A549 (cell line): ENCODE data around the gene MTCL1. TPM values are rescaled to one million over a fixed set of nuclear protein-coding genes. Genes with fewer than 3 reads are reported as not detected.

Source experiments
- ATAC-seq, 2 experiments: fragments of 200-7000 bp in 1 of 2; fragments of >200 bp in 1 of 2; cut with Nextera tagmentation in 1 of 2; cut with Tn5 transposase in 1 of 2; 3 replicates each; pipeline versions ENCODE4 v1.8.0 to v1.9.1; 2018 to 2020; ENCODE audit warnings: mild to moderate bottlenecking in 1 of 2, moderate library complexity in 1 of 2
- CTCF ChIA-PET: fragments of 300-600 bp; sonication (Branson Sonifier 250); formaldehyde crosslinking; extraction: SDS; loops from one replicate; lab custom pipeline; 2021; ENCODE audit warnings: antibody characterized with exemption, inconsistent platforms; lab: Yijun Ruan, JAX
- POLR2A ChIA-PET: fragments of 350-600 bp; formaldehyde crosslinking; extraction: SDS; loops from one replicate; lab custom pipeline; 2021; ENCODE audit warnings: antibody characterized with exemption, inconsistent platforms; lab: Yijun Ruan, JAX
- DNase-seq, 2 experiments: peaks; one replicate each; pipeline versions ENCODE4 v3.0.0 to v3.0.0-alpha.2; 2011 to 2016; ENCODE audit warnings: low read depth in 1 of 2, low spot score in 1 of 2
- FAIRE-seq: peaks from 2 replicates; lab custom pipeline; 2011; peaks lifted over from hg19 to GRCh38; lab: Jason Lieb, UNC
- H3K27ac ChIP-seq, 2 experiments: fragments of >200 bp; sonication (Bioruptor Twin); formaldehyde crosslinking; 3 replicates each; pipeline ENCODE4 v1.5.1; 2016 to 2017
- H3K4me1 ChIP-seq: fragments of >200 bp; sonication (Bioruptor Twin); formaldehyde crosslinking; 3 replicates; pipeline ENCODE4 v1.6.1; 2016
- H3K4me2 ChIP-seq: fragments of >200 bp; sonication (Bioruptor Twin); formaldehyde crosslinking; 3 replicates; pipeline ENCODE4 v1.6.1; 2016
- H3K4me3 ChIP-seq: fragments of >200 bp; sonication (Bioruptor Twin); formaldehyde crosslinking; 3 replicates; pipeline ENCODE4 v1.5.1; 2016
- H3K9me3 ChIP-seq: fragments of >200 bp; sonication (Bioruptor Twin); formaldehyde crosslinking; 3 replicates; pipeline ENCODE4 v1.6.1; 2016
- ATOH8 ChIP-seq: fragments of 250-450 bp; sonication (Bioruptor Pico); IDR thresholded peaks from 2 replicates; pipeline ENCODE4 v1.5.0; 2020; ENCODE audit warnings: low read depth, mild to moderate bottlenecking, moderate library complexity
- BHLHE40 ChIP-seq: IDR thresholded peaks from 2 replicates; pipeline ENCODE4 v1.6.1; 2012; ENCODE audit warnings: low read depth, low read length, inconsistent platforms
- CBX2 ChIP-seq: fragments of 200-600 bp; sonication (generic); IDR thresholded peaks from 2 replicates; pipeline ENCODE4 v1.6.1; 2016; ENCODE audit warnings: low read depth, mild to moderate bottlenecking, borderline replicate concordance
- EP300 ChIP-seq, 2 experiments: fragments of >200 bp; sonication (Bioruptor Twin); formaldehyde crosslinking; IDR thresholded peaks; 2 replicates in 1 of 2; 3 replicates in 1 of 2; pipeline ENCODE4 v1.6.1; 2016 to 2017
- FOXS1 ChIP-seq: fragments of 250-450 bp; sonication (Bioruptor Pico); IDR thresholded peaks from 2 replicates; pipeline ENCODE4 v1.5.0; 2020; ENCODE audit warnings: mild to moderate bottlenecking, moderate library complexity
- GATA3 ChIP-seq: IDR thresholded peaks from 2 replicates; pipeline ENCODE4 v1.6.1; 2012; ENCODE audit warnings: borderline replicate concordance
- HMGXB4 ChIP-seq: fragments of 250-450 bp; sonication (Bioruptor Pico); IDR thresholded peaks from 2 replicates; pipeline ENCODE4 v1.5.0; 2021; ENCODE audit warnings: mild to moderate bottlenecking, moderate library complexity, borderline replicate concordance
- HOXB5 ChIP-seq: fragments of 250-450 bp; sonication (Bioruptor Pico); IDR thresholded peaks from 2 replicates; pipeline ENCODE4 v1.5.0; 2020; ENCODE audit warnings: mild to moderate bottlenecking, moderate library complexity
- JUN ChIP-seq, 2 experiments: fragments of >200 bp; sonication (Bioruptor Twin); formaldehyde crosslinking; IDR thresholded peaks; 2 replicates in 1 of 2; 3 replicates in 1 of 2; pipeline ENCODE4 v1.6.1; 2016 to 2017
- KDM1A ChIP-seq: fragments of 200-600 bp; sonication (generic); IDR thresholded peaks from 2 replicates; pipeline ENCODE4 v1.6.1; 2016; ENCODE audit warnings: low read depth, mild to moderate bottlenecking
- MYC ChIP-seq: IDR thresholded peaks from 2 replicates; pipeline ENCODE4 v1.6.1; 2012; ENCODE audit warnings: mild to moderate bottlenecking, inconsistent platforms, low read length, improper control_type of control experiment, borderline replicate concordance
- NPAS2 ChIP-seq: fragments of 250-450 bp; sonication (Bioruptor Pico); IDR thresholded peaks from 2 replicates; pipeline ENCODE4 v1.8.0; 2022; ENCODE audit warnings: mild to moderate bottlenecking, moderate library complexity, borderline replicate concordance
- NR3C1 ChIP-seq: fragments of >200 bp; sonication (Bioruptor Twin); formaldehyde crosslinking; IDR thresholded peaks from 3 replicates; pipeline ENCODE4 v1.6.1; 2017
- POLR2AphosphoS2 ChIP-seq: conservative IDR thresholded peaks from 2 replicates; pipeline ENCODE4 v1.6.1; 2012; ENCODE audit warnings: low read length, improper control_type of control experiment, inconsistent platforms
- RAD21 ChIP-seq, 2 experiments: fragments of >200 bp in 1 of 2; sonication (Bioruptor Twin) in 1 of 2; formaldehyde crosslinking in 1 of 2; IDR thresholded peaks in 1 of 2; conservative IDR thresholded peaks in 1 of 2; 2 replicates in 1 of 2; 3 replicates in 1 of 2; pipeline ENCODE4 v1.6.1; 2012 to 2018; ENCODE audit warnings: inconsistent platforms in 1 of 2
- RCOR1 ChIP-seq: fragments of 150-350 bp; IDR thresholded peaks from 2 replicates; pipeline ENCODE4 v1.6.1; 2014; ENCODE audit warnings: antibody characterized with exemption, low read length, low read depth
- RFX5 ChIP-seq: fragments of 450-650 bp; IDR thresholded peaks from 2 replicates; pipeline ENCODE4 v1.7.1; 2014; ENCODE audit warnings: antibody characterized with exemption, mild to moderate bottlenecking, moderate library complexity
- RNF2 ChIP-seq: fragments of 200-600 bp; sonication (generic); IDR thresholded peaks from 2 replicates; pipeline ENCODE4 v1.6.1; 2016; ENCODE audit warnings: low read depth, mild to moderate bottlenecking, antibody characterized with exemption, moderate library complexity, borderline replicate concordance
- SREBF2 ChIP-seq: fragments of 450-650 bp; IDR thresholded peaks from 2 replicates; pipeline ENCODE4 v1.6.1; 2014; ENCODE audit warnings: mild to moderate bottlenecking, moderate library complexity
- TFCP2L1 ChIP-seq: fragments of 250-450 bp; sonication (Bioruptor Pico); IDR thresholded peaks from 2 replicates; pipeline ENCODE4 v1.5.0; 2021; ENCODE audit warnings: mild to moderate bottlenecking
- ZC3H11A ChIP-seq: fragments of 450-650 bp; IDR thresholded peaks from 2 replicates; pipeline ENCODE4 v1.6.1; 2014; ENCODE audit warnings: antibody characterized with exemption, mild to moderate bottlenecking
- ZSCAN20 ChIP-seq: fragments of 250-450 bp; sonication (Bioruptor Pico); IDR thresholded peaks from 2 replicates; pipeline ENCODE4 v1.8.0; 2022; ENCODE audit warnings: mild to moderate bottlenecking, moderate library complexity
- WGBS: methylation state at CpG from one replicate; pipeline ENCODE4 v1.1.6; 2017; ENCODE audit errors: missing lambda C conversion rate; 5-methylcytosine and 5-hydroxymethylcytosine counted together
- polyA plus RNA-seq, 4 experiments: library from polyadenylated mRNA; depleted of rRNA in 3 of 4; stranded (reverse); fragments of >200 nt; fragmentation: RNase III in 1 of 4; extraction: RNeasy Plus Mini Kit Qiagen cat#74134 plus additional on column Dnase treatment in 1 of 4; gene quantifications; 2 replicates in 3 of 4; 3 replicates in 1 of 4; pipeline ENCODE4 v1.2.3, GENCODE V29; 2011 to 2017
- TF ChIP-seq, protein P1 (sequence below): IDR thresholded peaks from 2 replicates; pipeline ENCODE4 v1.6.1; 2012
- TF ChIP-seq, protein P2 (sequence below): fragments of >200 bp; sonication (Bioruptor Twin); formaldehyde crosslinking; IDR thresholded peaks from 3 replicates; pipeline ENCODE4 v1.6.1; 2016

The MTCL1 gene
- polyA plus RNA-seq, 2 of the 4 experiments (the other 2 are of a cell fraction), result 44.4 to 49.6 TPM

GRCh38 chr18:8785855-8786482 is 80.6 kb downstream of the MTCL1 start:
- WGBS, result 93% methylated on average over 25 of the region's 30 CpGs
- ATAC-seq (no peak), DNase-seq (no peak), FAIRE-seq (no peak)
- ChIA-PET POLR2A (no interaction called here), CTCF (interaction anchor here (2.9 kb wide), 1 partner anchor 202 kb away, joined by 8 read pairs; no protein-coding TSS in a partner anchor)
- no peak overlapping the region for H3K4me3 ChIP-seq
- H3K4me1 ChIP-seq, result peaks cover 2% of the 10 kb centered on the region; the same call in 1 of the 3 replicates
- no peaks in the 10 kb centered on the region for H3K9me3 ChIP-seq
- TF ChIP-seq RCOR1, result no peak
- no peak for TF ChIP-seq GATA3
- TF ChIP-seq JUN (IDR thresholded peaks at IDR 0.05), result no peak
- TF ChIP-seq ZSCAN20 (CRISPR knock-in tag), result no peak
- TF ChIP-seq HOXB5 (CRISPR knock-in tag), result no peak
- TF ChIP-seq NR3C1, result no peak
- H3K27ac ChIP-seq, result peak overlapping the region in 1 of 2 experiments; percentile 29; a peak in 2 of 6 replicates
- H3K4me2 ChIP-seq, result no peak overlapping the region

- Histone ChIP-seq H3K4me2 (no peak overlapping the region), H3K9me3 (no peaks in the 10 kb centered on the region), H3K4me1 (peaks cover 10% of the 10 kb centered on the region; the same call in 2 of the 3 replicates), H3K27ac (peak overlapping the region; percentile 10 to 55; a peak in 2 of 6 replicates), H3K4me3 (no peak overlapping the region)
- 87% methylated on average over 16 of the region's 17 CpGs for WGBS
- ChIA-PET POLR2A (no interaction called here), CTCF (interaction anchor here (0.7 to 2.9 kb wide), 4 partner anchors 46 to 201 kb away, joined by 3 to 8 read pairs (median 4); no protein-coding TSS in a partner anchor)
- ATAC-seq, result no peak
- no peak for DNase-seq
- no peak for FAIRE-seq
- TF ChIP-seq RAD21 (conservative IDR thresholded peaks at IDR 0.05 in 1 of 2, IDR thresholded peaks at IDR 0.05 in 1 of 2), result no peak
- no peak for TF ChIP-seq NR3C1
- no peak for TF ChIP-seq FOXS1 (CRISPR knock-in tag)
- no peak for TF ChIP-seq ZC3H11A
- no peak for TF ChIP-seq RFX5
- no peak for TF ChIP-seq TFCP2L1 (CRISPR knock-in tag)
- no peak for TF ChIP-seq KDM1A
- no peak for TF ChIP-seq ATOH8 (CRISPR knock-in tag)
- no peak for TF ChIP-seq NPAS2
- TF ChIP-seq CBX2, result no peak
- no peak for TF ChIP-seq EP300 (IDR thresholded peaks at IDR 0.05)
- TF ChIP-seq MYC, result no peak
- TF ChIP-seq JUN (IDR thresholded peaks at IDR 0.05), result no peak
Observed at GRCh38 chr18:8786483-8787370, 81.4 kb downstream of the MTCL1 start.

DNA sequence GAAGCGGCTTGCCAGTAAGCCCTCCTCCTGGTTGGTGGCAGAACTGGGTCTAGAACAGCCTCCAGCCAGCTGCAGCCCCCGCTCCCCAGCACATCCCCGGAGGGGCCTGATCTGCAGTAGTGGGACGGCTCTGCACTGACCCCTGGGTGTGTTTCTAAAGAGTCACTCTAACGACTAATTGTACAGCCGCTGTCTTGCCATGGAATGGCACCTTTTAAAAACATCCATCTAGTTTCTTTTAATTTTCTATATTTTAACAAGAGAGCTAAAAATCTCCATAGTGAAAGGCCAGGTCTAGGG is 82.0 kb downstream of the MTCL1 start:
- 95% methylated on average over 6 of the region's 6 CpGs for WGBS
- TF ChIP-seq HOXB5 (CRISPR knock-in tag), result no peak
- Histone ChIP-seq H3K4me3 (no peak overlapping the region), H3K9me3 (no peaks in the 10 kb centered on the region), H3K27ac (peak overlapping the region; percentile 10 to 55; a peak in 1 of 6 replicates), H3K4me1 (peaks cover 16% of the 10 kb centered on the region), H3K4me2 (no peak overlapping the region)
- ChIA-PET CTCF (interaction anchor here (0.7 to 2.9 kb wide), 4 partner anchors 47 to 200 kb away, joined by 3 to 8 read pairs (median 4); no protein-coding TSS in a partner anchor), POLR2A (no interaction called here)
- DNase-seq, result no peak
- FAIRE-seq, result no peak
- ATAC-seq, result no peak

DNA sequence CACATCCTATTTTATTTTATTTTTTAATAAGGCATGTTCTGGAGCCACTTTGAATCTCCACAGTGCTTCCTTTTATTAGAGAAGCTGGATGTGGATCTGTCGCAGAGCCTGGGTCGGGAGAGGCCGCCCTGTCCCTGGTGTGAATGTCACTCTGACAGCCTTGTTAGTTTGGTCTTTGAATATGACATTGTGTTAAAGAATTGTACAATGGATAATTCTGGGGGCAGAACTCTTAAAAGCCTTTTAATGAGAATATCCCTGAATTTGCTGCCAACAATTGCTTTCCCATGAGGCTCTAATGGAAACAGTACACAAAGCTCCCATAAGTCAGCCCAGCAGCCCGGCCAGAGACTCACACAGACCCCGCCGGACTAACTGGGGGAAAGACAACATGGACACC is 82.4 kb downstream of the MTCL1 start:
- WGBS, result 94% methylated on average over 6 of the region's 6 CpGs
- Histone ChIP-seq H3K4me3 (no peak overlapping the region), H3K4me1 (peaks cover 20% of the 10 kb centered on the region), H3K4me2 (no peak overlapping the region), H3K9me3 (no peaks in the 10 kb centered on the region), H3K27ac (peak overlapping the region in 1 of 2 experiments; percentile 55; a peak in 1 of 6 replicates)
- POLR2A ChIA-PET, result no interaction called here
- DNase-seq (no peak), FAIRE-seq (no peak), ATAC-seq (no peak)
- CTCF ChIA-PET, result interaction anchor here (1.1 to 2.9 kb wide), 3 partner anchors 47 to 200 kb away, joined by 3 to 8 read pairs (median 4); no protein-coding TSS in a partner anchor
- TF ChIP-seq SREBF2 (no peak), HMGXB4 (CRISPR knock-in tag) (no peak), RNF2 (no peak), POLR2AphosphoS2 (no peak), BHLHE40 (no peak)
- TF ChIP-seq, protein P1, sequence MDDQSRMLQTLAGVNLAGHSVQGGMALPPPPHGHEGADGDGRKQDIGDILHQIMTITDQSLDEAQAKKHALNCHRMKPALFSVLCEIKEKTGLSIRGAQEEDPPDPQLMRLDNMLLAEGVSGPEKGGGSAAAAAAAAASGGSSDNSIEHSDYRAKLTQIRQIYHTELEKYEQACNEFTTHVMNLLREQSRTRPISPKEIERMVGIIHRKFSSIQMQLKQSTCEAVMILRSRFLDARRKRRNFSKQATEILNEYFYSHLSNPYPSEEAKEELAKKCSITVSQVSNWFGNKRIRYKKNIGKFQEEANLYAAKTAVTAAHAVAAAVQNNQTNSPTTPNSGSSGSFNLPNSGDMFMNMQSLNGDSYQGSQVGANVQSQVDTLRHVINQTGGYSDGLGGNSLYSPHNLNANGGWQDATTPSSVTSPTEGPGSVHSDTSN, result no peak
- TF ChIP-seq, protein P2, sequence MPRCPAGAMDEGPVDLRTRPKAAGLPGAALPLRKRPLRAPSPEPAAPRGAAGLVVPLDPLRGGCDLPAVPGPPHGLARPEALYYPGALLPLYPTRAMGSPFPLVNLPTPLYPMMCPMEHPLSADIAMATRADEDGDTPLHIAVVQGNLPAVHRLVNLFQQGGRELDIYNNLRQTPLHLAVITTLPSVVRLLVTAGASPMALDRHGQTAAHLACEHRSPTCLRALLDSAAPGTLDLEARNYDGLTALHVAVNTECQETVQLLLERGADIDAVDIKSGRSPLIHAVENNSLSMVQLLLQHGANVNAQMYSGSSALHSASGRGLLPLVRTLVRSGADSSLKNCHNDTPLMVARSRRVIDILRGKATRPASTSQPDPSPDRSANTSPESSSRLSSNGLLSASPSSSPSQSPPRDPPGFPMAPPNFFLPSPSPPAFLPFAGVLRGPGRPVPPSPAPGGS, result no peak
